ENCODE data around the gene EIF5.

EIF5 gene

DNA sequence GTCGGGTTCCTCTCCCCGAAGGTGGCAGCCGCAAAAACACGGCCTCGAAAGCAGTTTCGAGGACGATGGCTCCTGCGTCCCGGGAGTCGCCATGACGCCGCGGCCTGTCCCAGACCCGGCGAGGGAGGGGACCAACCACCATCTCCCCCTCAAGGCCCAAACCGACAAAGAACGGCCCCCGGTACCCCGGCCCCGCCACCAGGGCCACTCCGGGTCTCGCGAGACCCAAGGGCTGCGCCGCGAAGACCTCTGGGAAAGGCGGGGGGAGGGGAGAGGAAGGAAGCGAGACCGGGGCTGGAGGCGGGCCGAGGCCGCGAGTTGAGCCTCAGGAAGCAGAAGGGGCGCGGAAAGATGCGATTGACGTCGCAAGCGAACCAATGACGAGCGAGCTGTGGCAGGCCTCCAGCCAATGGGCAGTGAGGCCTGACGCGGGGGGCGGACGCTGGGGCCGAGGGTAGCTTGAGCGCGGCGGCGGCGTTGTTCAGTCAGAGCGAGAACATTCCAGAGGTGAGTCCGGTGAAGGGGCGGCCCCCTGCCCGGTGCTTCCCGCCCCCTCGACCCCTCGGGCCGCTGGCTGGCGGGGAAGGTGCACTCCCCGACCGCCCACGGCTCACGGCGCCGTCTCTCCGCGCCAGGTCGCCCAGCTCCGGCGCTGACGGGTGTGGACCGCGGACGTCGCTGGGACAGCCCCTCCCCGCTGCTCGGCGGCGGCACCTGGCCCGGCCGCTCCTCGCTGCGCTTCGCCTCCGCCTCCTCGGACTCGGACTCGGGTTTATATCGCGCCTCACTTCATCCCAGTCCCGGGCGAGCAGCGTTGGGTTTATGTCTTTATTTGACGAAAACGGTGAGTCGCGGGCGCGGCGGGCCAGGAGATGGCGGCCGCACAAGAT lies at the start of gene EIF5:
Gene EIF5, plus strand, starts transcription at position 484 of the 890 bp plus-strand sequence. CDS start 1,624 bp downstream, outside the sequence.
- peak; percentile 95 to 99 (median 98) for DNase-seq (ENCODE audit: low read depth in 3 of 3)

DNA sequence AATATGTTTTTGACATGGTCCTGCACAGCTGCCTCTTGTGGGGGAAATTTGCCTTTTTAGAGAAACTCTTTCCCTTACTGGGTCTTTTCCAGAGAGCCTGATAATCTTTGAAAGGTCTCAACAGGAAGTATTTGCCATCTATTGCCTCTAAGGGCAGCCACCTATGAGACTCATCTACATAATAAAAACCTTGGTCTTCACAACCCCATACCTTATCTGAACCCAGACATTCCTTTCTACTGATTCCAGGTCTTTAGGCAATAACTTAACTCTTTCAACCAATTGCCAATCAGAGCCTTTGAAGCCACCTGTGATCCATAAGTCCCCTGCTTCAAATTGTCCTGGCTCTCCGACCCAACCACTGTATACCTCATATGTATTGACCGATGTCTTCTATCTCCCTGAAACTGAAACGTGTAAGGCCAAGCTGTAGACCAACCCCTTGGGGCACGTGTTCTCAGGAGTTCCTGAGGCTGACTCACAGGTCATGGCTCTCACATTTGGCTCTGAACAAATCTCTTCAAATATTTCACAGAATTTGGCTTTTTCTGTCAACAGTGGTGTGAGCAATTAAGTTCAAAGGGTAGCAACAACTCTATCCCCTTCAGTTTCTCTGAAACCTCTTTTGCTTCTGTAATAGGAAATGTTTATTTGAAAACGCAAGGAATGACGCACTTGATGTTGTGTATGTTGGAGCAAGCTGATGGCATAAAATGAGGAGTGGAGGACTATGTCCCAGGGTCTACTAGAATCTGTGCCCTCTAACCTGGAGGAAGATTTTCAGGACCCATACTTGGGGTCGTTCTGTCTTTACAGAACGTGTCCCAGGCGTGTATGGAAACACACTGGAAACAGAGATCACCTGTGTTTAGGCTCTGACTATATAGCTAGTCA lies 49.2 kb upstream of the EIF5 start:
- DNase-seq (ENCODE audit: low read depth in 3 of 3): no peak

DNA sequence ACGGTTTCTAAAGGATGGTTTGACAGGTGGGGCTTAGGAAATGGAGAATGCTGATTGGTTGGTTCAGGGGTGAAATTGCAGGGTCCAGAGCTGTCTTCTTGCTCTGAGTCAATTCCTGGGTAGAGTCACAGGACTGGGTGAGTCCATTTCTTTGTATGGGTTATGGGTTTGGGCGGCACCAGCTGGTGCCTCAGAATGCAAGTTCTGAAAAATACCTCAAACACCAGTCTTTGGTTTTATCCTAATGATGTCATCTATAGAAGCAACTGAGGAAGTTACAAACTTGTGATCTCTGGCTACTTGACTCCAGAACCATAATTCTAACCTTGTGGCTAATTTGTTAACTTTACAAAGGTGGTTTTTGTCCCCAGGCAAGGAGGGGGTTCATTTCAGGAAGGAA lies 47.6 kb upstream of the EIF5 start:
- no peak for DNase-seq (ENCODE audit: low read depth in 3 of 3)

DNA sequence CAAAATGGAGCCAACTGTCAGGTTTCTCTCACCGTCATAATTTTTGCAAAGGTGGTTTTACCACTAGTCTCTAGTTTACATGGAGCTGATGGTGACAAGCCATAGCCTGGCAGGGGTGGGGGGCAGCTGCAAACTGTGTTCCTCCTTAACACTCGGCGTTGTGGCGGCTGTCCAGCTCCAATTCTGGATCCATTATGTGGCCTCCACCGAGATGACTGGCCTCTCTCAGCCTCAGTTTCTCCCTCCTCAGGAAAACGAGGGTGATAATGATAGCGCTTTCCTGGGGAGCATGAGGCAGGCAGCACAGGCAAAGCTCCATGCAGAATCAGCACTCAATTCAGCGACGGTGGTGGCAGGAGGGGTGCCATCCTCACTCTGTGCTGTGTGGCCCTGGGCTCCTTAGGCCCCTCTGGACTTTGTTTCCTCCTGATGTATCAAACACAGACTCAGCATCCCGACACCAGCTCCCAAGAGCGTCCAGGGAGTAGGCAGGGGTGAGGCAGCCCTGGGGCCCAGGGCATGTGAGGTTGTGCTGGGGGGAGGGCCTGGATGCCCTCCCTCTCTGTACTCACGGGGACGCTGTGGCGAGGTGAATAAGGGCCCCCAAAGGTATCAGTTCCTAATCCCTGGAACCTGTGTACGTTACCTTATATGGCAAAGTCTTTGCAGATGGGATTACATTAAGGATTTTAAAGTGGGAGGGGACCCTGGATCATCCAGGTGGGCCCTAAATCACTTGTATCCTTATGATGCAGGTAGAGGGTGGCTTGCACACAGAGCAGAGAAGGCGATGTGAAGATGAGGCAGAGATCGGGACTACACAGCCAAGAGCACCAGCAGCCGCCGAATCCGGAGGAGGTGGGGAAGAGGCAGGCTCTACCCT lies 46.8 kb upstream of the EIF5 start:
- no peak for DNase-seq (ENCODE audit: low read depth in 3 of 3)

DNA sequence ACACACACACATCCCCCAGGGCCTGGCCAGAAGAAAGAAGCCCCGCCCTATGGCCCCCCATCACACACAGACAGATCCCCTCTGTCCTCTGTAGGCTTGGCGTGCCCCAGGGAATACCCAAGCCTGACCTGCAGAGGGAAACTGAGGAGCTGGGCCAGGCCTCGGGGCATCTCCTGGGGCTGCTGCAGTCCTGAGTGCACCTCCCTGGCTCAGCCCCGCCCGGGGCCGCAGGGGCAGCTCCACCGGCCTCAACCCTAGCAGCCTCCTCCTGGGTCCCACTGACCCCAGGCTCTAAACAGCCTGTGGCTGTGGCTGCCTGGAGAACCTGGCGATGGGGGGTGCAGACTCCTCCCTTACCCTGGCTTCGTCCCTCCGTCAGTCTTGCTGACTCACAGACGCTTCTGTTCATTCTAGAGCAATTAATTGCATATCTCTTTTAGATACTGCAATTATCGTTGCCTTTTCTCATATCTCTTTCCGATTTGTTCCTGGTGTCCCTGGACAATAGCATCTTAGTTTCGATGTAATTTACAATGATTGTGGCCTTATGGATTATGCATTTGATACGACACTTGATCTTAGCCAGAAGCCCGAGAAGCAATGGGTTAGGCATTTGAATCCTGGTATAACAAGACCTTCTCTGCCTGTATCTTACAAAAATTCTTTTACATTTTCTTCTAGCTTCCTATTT lies 45.8 kb upstream of the EIF5 start:
- DNase-seq (ENCODE audit: low read depth in 3 of 3): no peak

DNA sequence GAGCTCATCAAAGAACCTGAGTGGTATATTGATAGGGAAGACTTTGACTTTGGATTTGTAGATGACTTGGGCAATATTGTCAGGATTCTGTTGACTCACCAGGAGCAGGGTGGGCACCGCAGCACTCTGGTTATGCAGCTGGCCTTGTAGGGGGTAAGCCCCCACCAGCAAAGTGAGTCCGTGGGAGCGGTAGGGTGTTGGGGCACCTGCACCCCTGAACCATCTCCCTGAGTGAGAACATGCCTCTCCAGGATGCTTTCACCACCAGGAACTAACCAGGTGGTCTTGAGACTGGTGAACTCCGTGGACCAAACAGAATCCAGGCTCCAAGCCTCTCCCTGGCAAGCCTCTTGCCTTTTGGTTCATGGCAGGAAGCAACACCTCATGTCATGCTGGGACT lies 44.0 kb upstream of the EIF5 start:
- no peak for DNase-seq (ENCODE audit: low read depth in 3 of 3)

DNA sequence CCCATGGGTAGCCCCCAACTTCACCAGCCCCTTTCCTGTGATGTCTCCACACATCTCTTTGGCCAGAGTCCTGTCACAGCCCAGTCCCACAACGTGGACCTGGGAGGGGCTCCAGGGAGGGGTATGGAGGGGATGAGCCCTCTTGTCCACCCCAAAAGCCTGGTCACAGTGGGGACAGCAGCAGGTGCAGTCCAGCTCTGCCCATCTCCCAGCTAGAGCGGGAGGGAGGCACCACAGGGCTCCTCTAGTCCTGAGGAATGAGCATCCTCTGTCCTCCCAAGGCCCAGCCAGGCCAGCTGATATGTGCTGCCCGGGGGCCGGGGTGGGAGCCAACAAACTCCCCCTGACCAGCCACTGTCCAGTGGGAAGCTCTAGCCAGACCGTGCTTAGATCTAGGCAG lies 43.5 kb upstream of the EIF5 start:
- no peak for DNase-seq (ENCODE audit: low read depth in 3 of 3)

DNA sequence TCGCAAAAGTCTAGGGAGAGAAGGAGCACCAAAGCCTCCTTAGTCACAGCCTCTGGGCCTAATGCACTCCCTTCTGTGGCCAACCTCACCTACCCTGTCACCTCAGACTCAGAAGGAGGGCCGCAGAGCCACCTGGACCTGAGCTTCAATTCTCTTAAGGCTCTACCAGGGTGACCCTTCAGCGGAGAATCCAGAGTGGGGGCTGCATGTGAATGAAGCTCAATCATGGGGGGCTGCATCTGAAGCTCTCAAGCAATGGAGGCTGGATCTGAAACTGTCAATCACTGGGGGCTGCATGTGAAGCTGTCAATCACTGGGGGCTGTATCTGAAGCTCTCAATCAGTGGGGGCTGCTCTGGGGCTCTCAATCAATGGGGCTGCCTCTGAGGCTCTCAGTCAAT lies 43.1 kb upstream of the EIF5 start:
- DNase-seq (ENCODE audit: low read depth in 3 of 3): no peak

DNA sequence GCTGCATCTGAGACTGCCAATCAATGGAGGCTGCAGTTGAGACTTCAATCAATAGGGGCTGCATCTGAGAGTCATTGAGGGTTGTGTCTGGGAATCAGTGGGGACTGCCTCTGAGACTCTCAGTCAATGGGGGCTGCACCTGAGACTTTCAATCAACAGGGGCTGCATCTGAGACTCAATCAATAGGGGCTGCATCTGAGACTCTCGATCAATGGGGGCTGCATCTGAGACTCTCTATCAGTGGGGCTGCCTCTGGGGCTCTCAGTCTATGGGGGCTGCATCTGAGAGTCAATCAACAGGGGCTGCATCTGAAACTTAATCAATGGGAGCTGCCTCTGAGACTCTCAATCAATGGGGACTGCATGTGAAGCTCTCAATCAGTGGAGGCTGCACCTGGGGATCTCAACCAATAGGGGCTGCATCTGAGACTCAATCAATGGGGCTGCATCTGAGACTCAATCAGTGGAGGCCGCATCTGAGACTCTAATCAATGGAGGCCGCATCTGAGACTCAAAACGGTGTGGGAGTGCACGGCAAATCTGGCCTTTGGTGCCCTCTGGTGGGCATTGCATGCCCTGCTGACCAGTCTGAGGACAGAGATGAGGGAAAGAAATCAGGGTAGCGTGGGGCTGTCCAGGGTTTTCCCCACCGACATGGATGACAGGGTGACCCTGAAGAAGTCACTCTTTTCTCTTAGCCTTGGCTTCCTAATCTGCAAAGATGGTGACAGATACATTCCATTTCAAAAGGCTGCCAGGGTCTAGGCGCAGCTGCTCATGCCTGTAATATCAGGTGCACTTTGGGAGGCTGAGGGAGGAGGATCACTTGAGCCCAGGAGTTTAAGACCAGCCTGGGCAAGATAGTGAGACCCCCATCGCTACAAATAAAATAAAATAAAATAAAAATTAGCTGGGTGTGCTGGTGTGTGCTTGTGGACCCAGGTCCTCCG lies 41.3 kb upstream of the EIF5 start:
- peak; percentile 55 to 66 (median 57) for DNase-seq (ENCODE audit: low read depth in 3 of 3)

DNA sequence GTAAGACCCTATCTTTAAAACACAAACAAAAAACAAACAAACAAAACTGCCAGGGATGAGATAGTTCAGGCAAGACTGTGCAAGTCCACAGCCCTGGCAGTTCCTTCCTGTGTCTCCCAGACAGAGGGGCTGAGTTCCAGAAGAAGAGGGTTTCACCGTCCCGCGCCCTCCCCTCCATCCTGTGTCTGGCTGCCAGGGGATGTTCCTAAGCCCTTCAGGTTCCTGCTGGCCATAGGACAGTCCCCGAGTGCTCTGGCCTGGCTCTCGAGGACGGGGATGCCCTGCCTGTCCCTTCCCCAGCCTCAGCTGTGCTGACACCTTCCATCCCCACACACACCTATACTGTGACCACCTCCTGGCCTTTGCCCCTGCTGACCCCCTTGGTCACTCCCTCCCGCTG lies 40.6 kb upstream of the EIF5 start:
- DNase-seq (ENCODE audit: low read depth in 3 of 3): no peak

DNA sequence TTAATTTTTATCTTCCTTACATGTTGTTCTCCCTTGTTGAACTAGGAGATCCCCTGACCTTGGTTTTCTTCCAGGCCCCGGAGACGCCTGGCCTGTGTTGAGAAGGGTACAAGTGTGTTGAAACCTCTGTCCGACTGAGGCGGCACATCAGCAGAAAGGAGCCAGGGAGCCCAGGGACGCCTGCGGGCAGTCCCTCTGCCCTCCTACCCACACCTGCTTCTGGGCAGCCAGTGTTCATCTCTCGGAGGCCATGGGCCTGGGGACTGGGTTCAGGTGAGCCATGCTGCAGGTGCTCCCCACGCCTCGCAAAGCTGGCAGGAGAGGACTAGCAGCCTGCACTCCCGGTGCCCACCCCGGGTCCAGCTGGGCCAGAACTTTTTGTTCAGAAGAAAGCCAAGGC lies 39.9 kb upstream of the EIF5 start:
- DNase-seq (ENCODE audit: low read depth in 3 of 3): no peak

DNA sequence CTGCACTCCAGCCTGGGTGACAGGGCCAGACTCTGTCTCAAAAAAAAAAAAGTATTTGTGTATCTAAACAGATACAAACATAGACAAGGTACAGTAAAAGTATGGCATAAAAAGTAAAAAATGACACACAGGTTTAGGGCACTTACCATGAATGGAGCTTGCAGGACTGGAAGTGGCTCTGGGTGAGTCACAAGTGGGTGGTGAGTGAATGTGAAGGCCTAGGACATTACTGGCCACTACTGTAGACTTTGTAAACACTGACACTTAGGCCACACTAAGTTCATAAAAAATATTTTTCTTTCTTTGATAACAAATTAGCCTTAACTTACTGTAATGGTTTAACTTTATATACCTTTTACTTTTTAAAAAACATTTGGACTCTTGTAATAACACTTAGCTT lies 38.0 kb upstream of the EIF5 start:
- DNase-seq (ENCODE audit: low read depth in 3 of 3): no peak

DNA sequence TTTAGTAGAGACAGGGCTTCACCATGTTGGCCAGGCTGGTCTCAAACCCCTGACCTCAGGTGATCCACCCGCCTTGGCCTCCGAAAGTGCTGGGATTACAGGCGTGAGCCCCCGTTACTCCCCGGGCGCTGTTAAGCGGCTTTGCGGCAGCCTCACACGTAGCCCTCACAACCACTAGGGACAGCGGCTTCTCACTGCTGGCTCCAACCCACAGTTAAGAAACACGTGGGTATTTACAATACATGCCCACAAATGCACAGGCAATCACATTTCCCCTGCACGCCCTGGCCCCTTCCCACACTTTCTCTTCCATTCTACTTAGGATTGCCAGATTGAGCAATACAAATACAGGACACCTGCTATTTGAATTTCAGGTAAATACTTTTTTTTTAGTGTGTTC lies 37.0 kb upstream of the EIF5 start:
- no peak for DNase-seq (ENCODE audit: low read depth in 3 of 3)

DNA sequence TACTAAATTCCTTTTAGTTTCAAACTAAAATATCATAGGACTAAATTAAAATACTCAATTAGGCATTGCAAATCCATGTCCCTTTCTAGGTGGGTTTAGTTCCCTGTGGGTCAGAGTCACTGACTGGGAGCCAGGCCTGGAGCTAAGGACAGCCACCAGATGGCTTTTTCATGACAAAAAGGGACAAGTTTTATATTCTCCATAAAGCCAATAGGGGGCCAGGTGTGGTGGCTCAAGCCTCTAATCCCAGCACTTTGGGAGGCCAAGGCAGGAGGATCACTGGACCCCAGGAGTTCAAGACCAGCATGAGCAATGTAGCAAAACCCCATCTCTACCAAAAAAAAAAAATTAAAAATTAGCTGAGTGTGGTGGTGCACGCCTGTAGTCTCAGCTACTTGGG lies 35.4 kb upstream of the EIF5 start:
- no peak for DNase-seq (ENCODE audit: low read depth in 3 of 3)

DNA sequence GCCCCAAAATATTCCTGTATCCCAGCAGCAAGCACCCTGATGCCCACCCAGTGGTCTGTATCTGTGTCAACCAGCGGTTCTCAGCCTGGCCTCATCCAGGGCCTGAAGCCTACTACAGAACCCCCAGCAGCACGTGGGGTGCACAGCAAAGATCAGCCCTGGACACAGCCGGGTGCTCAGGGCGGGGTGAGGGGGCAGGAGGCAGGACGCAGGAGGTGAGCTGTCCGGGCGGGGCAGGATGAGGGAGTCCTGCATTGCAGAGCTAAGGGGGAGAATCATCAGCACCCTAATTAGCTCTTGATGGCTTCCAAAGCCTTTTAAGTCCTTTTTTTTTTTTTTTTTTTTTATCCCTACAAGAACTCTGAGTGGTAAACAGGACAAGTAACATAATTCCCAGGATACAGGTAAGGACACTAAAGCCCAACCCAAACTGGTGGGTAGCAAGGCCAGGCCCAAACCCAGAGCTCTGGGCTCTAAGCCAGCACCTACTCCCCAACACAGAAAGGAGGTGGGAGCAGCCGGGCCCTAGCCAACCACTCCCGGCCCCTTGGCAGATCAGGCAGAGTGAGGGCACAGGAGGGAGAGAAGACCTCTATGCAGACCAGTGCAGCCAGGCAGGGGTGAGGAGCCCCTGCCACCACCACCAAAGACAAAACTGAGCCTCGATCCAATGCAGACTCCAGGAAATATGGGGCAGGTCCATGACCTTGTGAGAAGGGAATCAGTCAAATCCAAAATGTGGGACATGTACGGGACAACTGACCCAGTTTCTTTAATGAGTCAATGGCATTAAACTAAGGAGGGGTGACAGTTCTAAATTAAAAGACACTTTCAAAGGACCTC lies 32.3 kb upstream of the EIF5 start:
- DNase-seq (ENCODE audit: low read depth in 3 of 3): no peak

DNA sequence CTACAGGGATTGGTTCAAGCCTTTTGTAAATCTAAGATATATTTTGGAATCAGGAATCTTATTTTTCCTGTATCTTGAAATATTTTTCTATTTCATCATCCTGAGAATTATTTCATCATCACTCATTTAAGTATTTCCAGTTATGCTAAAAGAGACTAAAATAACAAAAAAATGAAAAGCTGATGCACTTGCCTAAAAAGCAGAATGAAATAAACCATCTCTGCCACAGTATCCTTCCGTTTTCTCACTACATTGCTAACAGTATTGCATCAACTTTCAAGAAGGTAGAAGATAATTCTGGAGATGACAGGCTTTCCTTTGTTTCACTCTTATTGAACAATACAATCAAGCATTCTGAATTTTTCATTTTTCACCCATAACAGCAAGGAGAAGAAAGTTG lies 31.1 kb upstream of the EIF5 start:
- DNase-seq (ENCODE audit: low read depth in 3 of 3): no peak

DNA sequence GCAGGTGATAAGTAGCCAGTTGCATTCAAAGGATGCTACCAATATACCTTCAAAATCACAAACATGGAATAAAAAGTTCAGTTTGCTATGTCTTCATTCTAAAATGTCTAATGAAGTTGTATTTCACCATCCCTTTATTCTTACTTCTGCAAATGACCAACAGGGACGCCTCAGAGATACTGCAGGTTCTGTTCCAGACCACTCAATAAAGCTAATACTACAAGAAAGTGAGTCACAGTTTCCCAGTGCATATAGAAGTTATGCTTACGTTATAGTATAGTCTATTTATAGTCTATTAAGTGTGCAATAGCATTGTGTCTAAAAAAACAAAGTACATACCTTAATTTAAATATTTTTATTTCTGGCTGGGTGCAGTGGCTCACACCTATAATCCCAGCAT lies 29.3 kb upstream of the EIF5 start:
- no peak for DNase-seq (ENCODE audit: low read depth in 3 of 3)

DNA sequence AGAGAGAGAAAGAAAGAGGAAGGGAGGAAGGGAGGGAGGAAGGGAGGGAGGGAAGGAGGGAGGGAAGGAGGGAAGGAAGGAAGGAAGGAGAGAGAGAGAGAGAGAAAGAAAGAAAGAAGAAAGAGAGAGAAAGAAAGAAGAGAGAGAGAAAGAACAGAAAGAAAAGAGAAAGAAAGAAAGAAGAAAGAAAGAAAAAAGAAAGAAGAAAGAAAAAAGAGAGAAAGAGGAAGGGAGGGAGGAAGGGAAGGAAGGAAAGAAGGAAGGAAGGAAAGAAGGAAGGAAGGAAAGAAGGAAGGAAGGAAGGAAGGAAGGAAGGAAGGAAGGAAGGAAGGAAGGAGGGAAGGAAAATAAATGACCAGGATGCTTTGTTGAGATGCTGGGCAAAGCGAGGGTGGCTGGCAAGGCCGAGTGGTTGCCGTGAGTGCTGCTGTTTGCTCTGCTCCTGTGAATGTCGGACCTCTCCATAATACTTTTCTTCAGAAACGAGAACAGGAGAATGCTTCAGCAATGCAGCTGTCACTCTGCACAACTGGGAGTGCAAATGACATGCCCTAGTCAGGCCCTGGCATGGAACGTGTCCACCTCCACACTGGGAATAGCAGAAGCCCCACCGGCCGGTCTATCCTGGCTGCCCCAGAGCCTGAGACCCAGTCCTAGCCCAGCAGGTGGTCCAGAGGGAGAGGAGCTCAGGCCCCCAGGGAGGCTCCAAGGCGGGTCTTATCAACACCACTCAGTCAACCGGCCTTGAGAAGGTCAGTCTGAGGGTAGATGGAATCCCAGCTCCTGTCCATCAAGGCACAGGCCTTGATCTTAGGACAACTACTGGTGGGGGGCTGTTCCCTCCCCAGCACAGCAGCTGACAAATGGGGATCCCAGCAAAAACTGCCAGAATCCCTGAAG lies 25.1 kb upstream of the EIF5 start:
- no peak for DNase-seq (ENCODE audit: low read depth in 3 of 3)

All from stimulated activated CD4-positive, alpha-beta T cell treated with anti-CD3 and anti-CD28 coated beads, TNF-alpha, amount 100 ng/mL, for 4 hours (primary cell).